Natural killer cell treated with Interleukin-12 subunit alpha and Interleukin-12 subunit beta and Interleukin-15 and Interleukin-18, amount 100 ng/mL, for 72 hours (primary cell): ENCODE measurements around the gene RBM5. TPM values are rescaled to one million over a fixed set of nuclear protein-coding genes. Genes with fewer than 3 reads are reported as not detected.

Experiments
- ATAC-seq, 2 donors: fragments of 150-1000 bp; cut with Tn5 transposase in 1 of 2; sonication (Bioruptor Pico), chemical (Tn5 transposase) in 1 of 2; 2 replicates each; pipeline ENCODE4 v1.10.0; 2021
- DNase-seq: peaks from one replicate; pipeline ENCODE4 v3.0.0; 2022; ENCODE audit warnings: low spot score
- H3K27ac Mint-ChIP-seq, 2 donors: 1 replicate in 1 of 2; 2 replicates in 1 of 2; pipeline ENCODE4 v1.8.0; 2022; ENCODE audit warnings: mixed read lengths in 2 of 2, mild to moderate bottlenecking in 1 of 2, moderate library complexity in 1 of 2
- H3K27me3 Mint-ChIP-seq, 2 donors: 1 replicate in 1 of 2; 2 replicates in 1 of 2; pipeline ENCODE4 v1.8.0; 2022; ENCODE audit warnings: mixed read lengths in 2 of 2
- H3K36me3 Mint-ChIP-seq: one replicate; pipeline ENCODE4 v1.8.0; 2022; ENCODE audit warnings: mixed read lengths
- H3K4me1 Mint-ChIP-seq, 2 donors: 1 replicate in 1 of 2; 2 replicates in 1 of 2; pipeline ENCODE4 v1.8.0; 2022; ENCODE audit warnings: low read depth in 2 of 2, mixed read lengths in 2 of 2, mild to moderate bottlenecking in 1 of 2
- H3K4me3 Mint-ChIP-seq: one replicate; pipeline ENCODE4 v1.8.0; 2022; ENCODE audit warnings: mixed read lengths
- H3K9me3 Mint-ChIP-seq: 2 replicates; pipeline ENCODE4 v1.8.0; 2022; ENCODE audit warnings: mixed read lengths
- total RNA-seq, 2 donors: library from RNA; stranded (reverse); gene quantifications; one replicate each; pipeline ENCODE4 v1.2.3, GENCODE V29; 2022

RBM5 gene
- total RNA-seq, 2 donors from 2014 or later: 198 to 270 TPM

- Mint-ChIP-seq H3K9me3 (no peaks in the 10 kb centered on the region), H3K36me3 (no peaks in the 10 kb centered on the region), H3K4me1 (no peaks in the 10 kb centered on the region), H3K27ac (peak overlapping the region in 1 of 2 donors; percentile 2), H3K4me3 (no peak overlapping the region), H3K27me3 (no peaks in the 10 kb centered on the region)
- ATAC-seq (no peak), DNase-seq (no peak)
Measured at GRCh38 chr3:50164984-50165909, 76.5 kb downstream of the RBM5 start.

- Mint-ChIP-seq H3K4me1 (no peaks in the 10 kb centered on the region), H3K36me3 (no peaks in the 10 kb centered on the region), H3K9me3 (no peaks in the 10 kb centered on the region), H3K27me3 (no peaks in the 10 kb centered on the region), H3K27ac (no peak overlapping the region), H3K4me3 (no peak overlapping the region)
- DNase-seq: no peak
- no peak for ATAC-seq
Measured at GRCh38 chr3:50165910-50166538, 77.3 kb downstream of the RBM5 start.

- Mint-ChIP-seq H3K27me3 (no peaks in the 10 kb centered on the region), H3K36me3 (no peaks in the 10 kb centered on the region), H3K4me1 (no peaks in the 10 kb centered on the region), H3K4me3 (no peak overlapping the region), H3K27ac (no peak overlapping the region), H3K9me3 (no peaks in the 10 kb centered on the region)
- no peak for DNase-seq
- ATAC-seq: no peak
Measured at GRCh38 chr3:50166620-50167019, 77.9 kb downstream of the RBM5 start.

GRCh38 chr3:50167069-50167840 lies 78.5 kb downstream of the RBM5 start:
- no peaks in the 10 kb centered on the region for H3K4me1 Mint-ChIP-seq
- no peaks in the 10 kb centered on the region for H3K9me3 Mint-ChIP-seq
- DNase-seq (no peak), ATAC-seq (no peak)
- H3K36me3 Mint-ChIP-seq: no peaks in the 10 kb centered on the region
- no peaks in the 10 kb centered on the region for H3K27me3 Mint-ChIP-seq
- H3K27ac Mint-ChIP-seq: no peak overlapping the region
- no peak overlapping the region for H3K4me3 Mint-ChIP-seq

DNA sequence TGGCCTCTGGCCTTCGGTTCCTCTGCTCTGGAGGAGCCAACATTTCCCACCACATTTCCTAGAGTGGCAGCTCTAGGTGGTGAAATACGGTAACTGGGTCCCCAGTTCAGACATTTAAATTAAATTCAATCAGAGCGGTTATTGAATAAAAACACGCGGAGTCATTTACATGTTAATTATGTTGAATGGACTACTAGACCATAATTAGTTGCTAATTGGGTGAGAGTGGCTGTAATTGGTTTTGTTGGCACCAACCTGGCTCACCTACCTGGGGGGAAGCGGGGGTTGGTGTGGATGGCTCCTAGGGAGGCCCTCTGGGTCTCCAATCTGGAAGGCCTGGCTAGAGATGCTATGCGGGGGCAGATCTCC lies 79.1 kb downstream of the RBM5 start:
- no peak for ATAC-seq
- H3K9me3 Mint-ChIP-seq: no peaks in the 10 kb centered on the region
- H3K27ac Mint-ChIP-seq: no peak overlapping the region
- H3K4me3 Mint-ChIP-seq: no peak overlapping the region
- H3K27me3 Mint-ChIP-seq: no peaks in the 10 kb centered on the region
- H3K4me1 Mint-ChIP-seq: no peaks in the 10 kb centered on the region
- no peaks in the 10 kb centered on the region for H3K36me3 Mint-ChIP-seq
- no peak for DNase-seq

- Mint-ChIP-seq H3K4me1 (no peaks in the 10 kb centered on the region), H3K9me3 (no peaks in the 10 kb centered on the region), H3K36me3 (no peaks in the 10 kb centered on the region), H3K27me3 (no peaks in the 10 kb centered on the region), H3K4me3 (no peak overlapping the region), H3K27ac (no peak overlapping the region)
- DNase-seq (no peak), ATAC-seq (no peak)
Measured at GRCh38 chr3:50168388-50168787, 79.7 kb downstream of the RBM5 start.

Other genes starting within 250 kb of the RBM5 start
- 10 to 100 TPM; 14.0 to 44.0 TPM for gene TRAIP, start 232.4 kb upstream of the RBM5 start, total RNA-seq
- gene CAMKV, start 219.0 kb upstream of the RBM5 start, total RNA-seq: not detected
- 1 to 10 TPM in 1 of 2 donors, under 1 TPM in 1; 0.50 to 2.6 TPM for gene MST1R, start 185.0 kb upstream of the RBM5 start, total RNA-seq
- 10 to 100 TPM; 11.3 to 18.7 TPM for gene MON1A, start 159.1 kb upstream of the RBM5 start, total RNA-seq
- gene RBM6, start 148.8 kb upstream of the RBM5 start, total RNA-seq: 100 to 1,000 TPM in 1 of 2 donors, 10 to 100 TPM in 1; 96.6 to 149 TPM
- gene SEMA3F, start 66.4 kb downstream of the RBM5 start, total RNA-seq: under 1 TPM; 0.12 to 0.81 TPM
- not detected for gene GNAT1, start 102.7 kb downstream of the RBM5 start, total RNA-seq
- not detected for gene SLC38A3, start 116.4 kb downstream of the RBM5 start, total RNA-seq
- gene GNAI2, start 147.3 kb downstream of the RBM5 start, total RNA-seq: 100 to 1,000 TPM; 331 to 413 TPM
- 1 to 10 TPM in 1 of 2 donors, under 1 TPM in 1; 0.89 to 1.2 TPM for gene SEMA3B, start 180.2 kb downstream of the RBM5 start, total RNA-seq
- gene LSMEM2, start 190.2 kb downstream of the RBM5 start, total RNA-seq: not detected
- gene IFRD2, start 203.5 kb downstream of the RBM5 start, total RNA-seq: 100 to 1,000 TPM in 1 of 2 donors, 10 to 100 TPM in 1; 84.2 to 225 TPM
- 1 to 10 TPM; 5.5 to 5.6 TPM for gene HYAL3, start 210.5 kb downstream of the RBM5 start, total RNA-seq
- 10 to 100 TPM; 13.2 to 15.7 TPM for gene NAA80, start 210.5 kb downstream of the RBM5 start, total RNA-seq
- gene HYAL1, start 214.7 kb downstream of the RBM5 start, total RNA-seq: under 1 TPM; 0.25 to 0.26 TPM
- 10 to 100 TPM in 1 of 2 donors, 1 to 10 TPM in 1; 5.6 to 11.1 TPM for gene HYAL2, start 233.8 kb downstream of the RBM5 start, total RNA-seq
- 10 to 100 TPM; 26.9 to 31.9 TPM for gene TUSC2, start 239.3 kb downstream of the RBM5 start, total RNA-seq